ENCODE results near the gene COL4A2.

DNA sequence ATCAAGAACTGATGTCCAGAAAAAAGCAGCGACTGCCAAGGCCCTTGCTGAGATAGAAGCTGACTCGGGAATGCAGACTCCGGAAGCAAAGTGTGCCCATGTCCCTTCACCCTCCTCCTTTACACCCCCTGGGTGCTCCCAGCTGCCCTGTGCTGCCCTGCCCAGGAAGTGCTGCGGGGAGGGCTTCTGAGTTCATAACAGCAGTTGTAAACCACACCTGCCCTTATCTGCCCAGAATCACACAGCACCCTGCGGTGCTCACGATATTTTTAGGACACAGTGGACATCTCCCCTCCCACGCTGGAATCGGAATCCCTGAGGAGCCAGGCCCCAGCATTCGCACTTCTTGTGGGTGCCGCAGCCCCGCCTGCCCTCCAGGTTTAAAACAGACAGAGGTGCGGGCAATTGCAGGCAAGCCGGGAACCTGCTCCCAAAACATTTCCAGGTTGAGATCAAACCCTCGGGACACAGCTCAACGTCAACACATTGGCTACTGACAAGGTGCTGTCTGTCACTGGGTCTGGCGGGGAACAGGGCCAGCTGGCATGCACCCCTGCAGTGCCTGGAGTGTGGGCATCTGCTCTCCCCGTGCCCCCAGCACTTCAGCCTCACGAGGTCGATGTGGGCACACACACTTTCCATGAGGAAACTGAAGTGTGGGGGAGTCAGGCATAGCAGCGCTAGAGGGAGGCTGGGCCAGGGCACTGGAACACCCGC lies 217.6 kb downstream of the COL4A2 start:
- TF ChIP-seq TAF1 (conservative IDR thresholded peaks at IDR 0.05) (peak; percentile 16), CTCF (IDR thresholded peaks at IDR 0.05; ENCODE audit: low read depth, low read length, missing input control) (no peak), SP1 (IDR thresholded peaks at IDR 0.05) (peak; percentile 78), YY1 (IDR thresholded peaks at IDR 0.05) (peak; percentile 39), NR2F2 (IDR thresholded peaks at IDR 0.05) (peak; percentile 9), REST (IDR thresholded peaks at IDR 0.05) (peak; percentile 68), RXRA (IDR thresholded peaks at IDR 0.05) (peak; percentile 72 to 78)
- TF ChIP-seq, protein P1, sequence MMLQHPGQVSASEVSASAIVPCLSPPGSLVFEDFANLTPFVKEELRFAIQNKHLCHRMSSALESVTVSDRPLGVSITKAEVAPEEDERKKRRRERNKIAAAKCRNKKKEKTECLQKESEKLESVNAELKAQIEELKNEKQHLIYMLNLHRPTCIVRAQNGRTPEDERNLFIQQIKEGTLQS (IDR thresholded peaks at IDR 0.05), result no peak
- TF ChIP-seq, protein P2, sequence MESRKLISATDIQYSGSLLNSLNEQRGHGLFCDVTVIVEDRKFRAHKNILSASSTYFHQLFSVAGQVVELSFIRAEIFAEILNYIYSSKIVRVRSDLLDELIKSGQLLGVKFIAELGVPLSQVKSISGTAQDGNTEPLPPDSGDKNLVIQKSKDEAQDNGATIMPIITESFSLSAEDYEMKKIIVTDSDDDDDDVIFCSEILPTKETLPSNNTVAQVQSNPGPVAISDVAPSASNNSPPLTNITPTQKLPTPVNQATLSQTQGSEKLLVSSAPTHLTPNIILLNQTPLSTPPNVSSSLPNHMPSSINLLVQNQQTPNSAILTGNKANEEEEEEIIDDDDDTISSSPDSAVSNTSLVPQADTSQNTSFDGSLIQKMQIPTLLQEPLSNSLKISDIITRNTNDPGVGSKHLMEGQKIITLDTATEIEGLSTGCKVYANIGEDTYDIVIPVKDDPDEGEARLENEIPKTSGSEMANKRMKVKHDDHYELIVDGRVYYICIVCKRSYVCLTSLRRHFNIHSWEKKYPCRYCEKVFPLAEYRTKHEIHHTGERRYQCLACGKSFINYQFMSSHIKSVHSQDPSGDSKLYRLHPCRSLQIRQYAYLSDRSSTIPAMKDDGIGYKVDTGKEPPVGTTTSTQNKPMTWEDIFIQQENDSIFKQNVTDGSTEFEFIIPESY (IDR thresholded peaks at IDR 0.05), result no peak

Measured in liver (tissue), 3 donors.